GM06990 (cell line): ENCODE results near the gene PHYKPL.

Source experiments
- DNase-seq: peaks from one replicate; pipeline ENCODE4 v3.0.0-alpha.2; 2011; ENCODE audit not compliant: insufficient read length; ENCODE audit errors: extremely low read depth
- H3K27me3 ChIP-seq: replicated peaks from 2 replicates; pipeline ENCODE4 v1.6.0; 2011; ENCODE audit warnings: low read length; ENCODE audit not compliant: control insufficient read depth, insufficient read depth
- H3K36me3 ChIP-seq: 2 replicates; pipeline ENCODE4 v1.5.1; 2011; ENCODE audit warnings: low read length; ENCODE audit not compliant: control insufficient read depth, insufficient read depth
- H3K4me3 ChIP-seq: replicated peaks from 2 replicates; pipeline ENCODE4 v1.5.1; 2011; ENCODE audit warnings: low read depth, mild to moderate bottlenecking, control low read depth, low read length
- CTCF ChIP-seq: IDR thresholded peaks from 2 replicates; pipeline ENCODE4 v1.5.1; 2011; ENCODE audit warnings: low read length, control low read depth, mild to moderate bottlenecking, inconsistent platforms; ENCODE audit not compliant: insufficient read depth, poor library complexity, severe bottlenecking

Gene PHYKPL

GRCh38 chr5:178194026-178194425, 38.6 kb downstream of the PHYKPL start:
- DNase-seq = no peak

DNA sequence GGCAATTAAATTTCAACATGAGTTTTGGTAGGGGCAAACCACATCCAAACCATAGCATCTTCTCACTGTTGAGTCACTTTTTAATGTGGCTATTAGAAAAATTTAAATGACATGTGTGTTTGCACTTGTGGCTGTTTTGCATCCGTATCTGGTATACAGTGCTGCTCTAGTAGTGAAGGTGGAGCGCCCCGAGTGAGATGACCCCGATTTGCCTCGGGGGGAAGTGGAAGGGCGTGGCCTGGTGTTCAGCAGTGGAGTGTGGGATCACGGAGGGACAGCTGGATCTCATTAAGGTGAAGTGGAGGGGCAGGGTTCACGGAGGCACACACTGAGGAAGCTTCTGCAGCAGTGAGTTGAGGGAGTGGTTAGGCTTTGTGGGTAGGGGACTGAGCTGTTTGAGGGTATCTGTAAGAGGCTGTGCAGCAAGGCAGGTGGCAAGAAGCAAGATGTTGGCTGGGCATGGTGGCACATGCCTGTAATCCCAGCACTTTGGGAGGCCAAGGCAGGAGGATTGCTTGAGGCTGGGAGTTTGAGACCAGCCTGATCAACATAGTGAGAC, 39.3 kb downstream of the PHYKPL start:
- DNase-seq = no peak
- Histone ChIP-seq H3K27me3 (peaks cover 3% of the 10 kb centered on the region), H3K36me3 (no peaks in the 10 kb centered on the region), H3K4me3 (no peak overlapping the region)
- TF ChIP-seq CTCF = no peak

More at GRCh38 chr5:178194026-178194425, 38.6 kb downstream of the PHYKPL start:
- no peaks in the 10 kb centered on the region for H3K36me3 ChIP-seq
- no peak for TF ChIP-seq CTCF
- no peak overlapping the region for H3K4me3 ChIP-seq
- peaks cover 3% of the 10 kb centered on the region for H3K27me3 ChIP-seq

DNA sequence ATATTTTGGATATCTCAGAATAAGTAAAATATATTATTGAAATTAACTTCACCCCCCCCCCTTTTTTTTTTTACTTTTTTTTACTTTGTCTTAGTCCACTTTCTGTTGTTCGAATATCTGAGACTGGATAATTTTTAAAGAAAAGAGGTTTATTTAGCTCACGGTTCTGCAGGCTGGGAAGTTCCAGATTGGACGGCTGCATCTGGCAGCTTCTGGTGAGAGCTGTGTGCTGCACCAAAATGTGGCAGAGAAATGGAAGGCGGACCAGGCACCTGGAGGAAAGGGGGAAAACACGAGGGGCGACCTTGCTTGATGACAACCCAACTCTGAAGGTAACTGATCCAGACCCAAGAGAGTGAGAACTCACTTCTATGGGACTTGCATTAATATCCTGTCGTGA, 39.8 kb downstream of the PHYKPL start:
- no peak overlapping the region for H3K4me3 ChIP-seq
- peaks cover 3% of the 10 kb centered on the region for H3K27me3 ChIP-seq
- DNase-seq = no peak
- H3K36me3 ChIP-seq = no peaks in the 10 kb centered on the region
- TF ChIP-seq CTCF = no peak

DNA sequence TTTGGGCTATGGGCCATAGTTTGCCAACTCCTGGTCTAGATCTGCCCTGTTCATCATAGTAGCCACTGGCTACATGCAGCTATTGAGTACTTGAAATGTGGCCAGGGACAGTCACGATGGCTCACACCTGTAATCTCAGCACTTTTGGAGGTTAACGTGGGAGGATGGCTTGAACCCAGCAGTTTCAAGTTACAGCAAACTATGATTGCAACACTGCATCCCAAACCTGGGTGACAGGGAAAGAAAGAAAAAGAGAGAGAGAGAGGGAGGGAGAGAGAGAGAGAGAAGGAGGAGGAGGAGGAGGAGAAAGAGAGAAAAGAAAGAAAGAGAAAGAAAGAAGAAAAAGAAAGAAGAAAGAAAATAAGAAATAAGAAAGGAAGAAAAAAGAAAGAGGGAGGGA, 40.4 kb downstream of the PHYKPL start:
- TF ChIP-seq CTCF = no peak
- peaks cover 3% of the 10 kb centered on the region for H3K27me3 ChIP-seq
- H3K36me3 ChIP-seq = no peaks in the 10 kb centered on the region
- H3K4me3 ChIP-seq = no peak overlapping the region
- no peak for DNase-seq

- H3K4me3 ChIP-seq = no peak overlapping the region
- H3K27me3 ChIP-seq = peaks cover 3% of the 10 kb centered on the region
- no peaks in the 10 kb centered on the region for H3K36me3 ChIP-seq
- no peak for TF ChIP-seq CTCF
- no peak for DNase-seq
These were observed 40.9 kb downstream of the PHYKPL start for GRCh38 chr5:178191661-178192060.

DNA sequence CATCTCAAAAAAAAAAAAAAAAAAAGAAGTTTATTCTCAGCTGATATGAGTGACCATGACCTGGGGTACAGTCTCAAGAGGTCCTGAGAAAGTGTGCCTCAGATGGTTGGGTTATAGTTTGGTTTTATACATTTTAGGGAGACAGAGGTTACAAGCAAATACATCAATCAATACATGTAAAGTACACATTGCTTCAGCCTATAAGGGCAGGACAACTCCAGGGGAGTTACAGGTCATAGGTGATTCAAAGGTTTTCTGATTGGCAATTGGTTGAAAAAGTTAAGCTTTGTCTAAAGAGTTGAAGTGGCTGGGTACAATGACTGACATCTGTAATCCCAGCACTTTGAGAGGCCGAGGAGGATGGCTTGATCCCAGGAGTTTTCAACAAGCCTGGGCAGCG, 43.2 kb downstream of the PHYKPL start:
- peaks cover 2% of the 10 kb centered on the region for H3K27me3 ChIP-seq
- H3K36me3 ChIP-seq = no peaks in the 10 kb centered on the region
- DNase-seq = no peak
- no peak overlapping the region for H3K4me3 ChIP-seq
- TF ChIP-seq CTCF = no peak
